Activated naive CD8-positive, alpha-beta T cell treated with anti-CD3 and anti-CD28 coated beads, Interleukin-2, amount 10 ng/mL, durations not matched to agents 7 days and 5 days (primary cell): ENCODE data around the gene MCM5. TPM values are rescaled to one million over a fixed set of nuclear protein-coding genes. Genes with fewer than 3 reads are reported as not detected.

ENCODE experiments used
- ATAC-seq: fragments of 150-1000 bp; cut with Tn5 transposase; one replicate; pipeline ENCODE4 v1.10.0; 2021; ENCODE audit warnings: low read depth, moderate library complexity
- POLR2A ChIA-PET: fragments of 350-600 bp; sonication (Branson Sonifier 250); formaldehyde crosslinking; loops from one replicate; lab custom pipeline; 2021; ENCODE audit warnings: antibody characterized with exemption; lab: Charles Lee
- DNase-seq: peaks from one replicate; pipeline ENCODE4 v3.0.0; 2021
- H3K27ac Mint-ChIP-seq: one replicate; pipeline ENCODE4 v1.8.0; 2022; ENCODE audit warnings: mild to moderate bottlenecking, mixed read lengths
- H3K27me3 Mint-ChIP-seq: one replicate; pipeline ENCODE4 v1.8.0; 2022; ENCODE audit warnings: mild to moderate bottlenecking, moderate library complexity, mixed read lengths
- H3K36me3 Mint-ChIP-seq: one replicate; pipeline ENCODE4 v1.8.0; 2021; ENCODE audit warnings: mild to moderate bottlenecking, mixed read lengths
- H3K4me1 Mint-ChIP-seq: one replicate; pipeline ENCODE4 v1.8.0; 2021; ENCODE audit warnings: mixed read lengths
- H3K4me3 Mint-ChIP-seq: one replicate; pipeline ENCODE4 v1.8.0; 2022; ENCODE audit warnings: mild to moderate bottlenecking, moderate library complexity, mixed read lengths
- H3K9me3 Mint-ChIP-seq: one replicate; pipeline ENCODE4 v1.8.0; 2021; ENCODE audit warnings: mixed read lengths
- total RNA-seq, 2 experiments: library from RNA; stranded (reverse); gene quantifications; one replicate each; pipeline ENCODE4 v1.2.3, GENCODE V29; 2021

The MCM5 gene
- total RNA-seq, 2 experiments from 2014 or later: 194 to 221 TPM

DNA sequence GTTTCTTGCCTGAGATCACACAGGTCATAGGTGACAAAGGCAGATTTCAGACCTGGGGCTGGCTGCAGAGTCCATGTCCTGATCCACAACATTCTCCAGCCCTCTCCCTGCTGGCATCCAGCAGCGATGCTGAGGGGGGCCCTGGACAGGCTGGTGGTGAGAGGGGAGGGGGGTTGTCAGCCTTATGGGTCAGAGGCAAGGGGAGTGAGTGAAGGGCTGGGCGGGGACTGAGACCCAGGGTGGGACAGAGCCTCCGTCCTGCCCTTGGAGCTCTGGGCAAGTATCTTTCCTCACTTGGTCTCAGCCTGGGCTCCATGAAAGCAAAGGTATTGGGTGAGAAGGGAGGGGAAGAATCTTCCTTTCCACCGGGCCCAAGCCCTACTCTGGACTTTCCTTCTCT, 74.0 kb downstream of the MCM5 start:
- H3K4me1 Mint-ChIP-seq: peaks cover 2% of the 10 kb centered on the region
- no peak overlapping the region for H3K27ac Mint-ChIP-seq
- peaks cover 6% of the 10 kb centered on the region for H3K27me3 Mint-ChIP-seq
- ATAC-seq: no peak
- POLR2A ChIA-PET: no interaction called here
- no peak overlapping the region for H3K4me3 Mint-ChIP-seq
- no peak for DNase-seq
- H3K36me3 Mint-ChIP-seq: peaks cover 21% of the 10 kb centered on the region
- H3K9me3 Mint-ChIP-seq: peaks cover 4% of the 10 kb centered on the region

Other genes starting within 250 kb of the MCM5 start
- 10 to 100 TPM; 35.4 to 36.2 TPM for gene HMGXB4, start 142.6 kb upstream of the MCM5 start, total RNA-seq
- gene TOM1, start 100.2 kb upstream of the MCM5 start, total RNA-seq: 10 to 100 TPM; 36.7 to 39.5 TPM
- 1 to 10 TPM; 5.2 to 7.3 TPM for gene HMOX1, start 19.0 kb upstream of the MCM5 start, total RNA-seq
- gene RASD2, start 140.7 kb downstream of the MCM5 start, total RNA-seq: not detected
- not detected for gene MB, start 217.2 kb downstream of the MCM5 start, total RNA-seq
- gene APOL6, start 248.3 kb downstream of the MCM5 start, total RNA-seq: 10 to 100 TPM; 66.9 to 68.0 TPM